Embryonic facial prominence (tissue), 1 donor: ENCODE data around the gene SLC8A1.

Experiments
- DNase-seq: peaks from one replicate; pipeline ENCODE4 v3.0.0-alpha.2; 2016; ENCODE audit errors: extremely low spot score

SLC8A1 gene

DNA sequence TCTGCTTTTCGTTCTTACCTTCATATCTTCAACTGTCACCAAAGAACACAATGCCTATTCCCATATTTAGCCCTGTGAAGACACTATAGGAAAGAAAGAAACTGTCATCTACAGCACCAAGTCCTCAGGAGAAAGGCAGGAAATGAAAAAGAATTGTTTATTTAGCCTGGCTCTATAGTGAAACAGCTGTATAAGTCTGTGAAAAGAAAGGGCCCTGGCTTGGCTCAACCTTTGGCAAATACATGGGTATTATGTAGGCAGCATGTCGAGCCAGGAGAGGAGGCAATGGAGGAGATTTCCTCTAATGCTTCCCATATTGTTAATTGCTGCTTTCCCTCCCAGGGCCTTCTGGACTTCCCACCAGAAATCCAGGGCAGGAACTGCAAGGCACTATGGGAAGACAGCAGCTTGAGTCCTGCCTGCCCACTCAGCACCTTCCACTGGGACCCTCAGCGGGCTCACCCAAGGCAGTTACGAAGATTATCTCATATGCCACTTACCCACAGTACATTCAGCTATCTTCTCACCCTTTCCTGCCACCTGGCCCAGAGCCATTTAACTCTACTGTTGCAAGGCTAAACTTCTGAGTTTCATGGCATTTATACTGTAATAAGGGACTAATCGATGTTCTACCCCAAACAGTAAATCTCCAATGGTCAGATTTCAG lies 30.1 kb downstream of the SLC8A1 start:
- DNase-seq = no peak

DNA sequence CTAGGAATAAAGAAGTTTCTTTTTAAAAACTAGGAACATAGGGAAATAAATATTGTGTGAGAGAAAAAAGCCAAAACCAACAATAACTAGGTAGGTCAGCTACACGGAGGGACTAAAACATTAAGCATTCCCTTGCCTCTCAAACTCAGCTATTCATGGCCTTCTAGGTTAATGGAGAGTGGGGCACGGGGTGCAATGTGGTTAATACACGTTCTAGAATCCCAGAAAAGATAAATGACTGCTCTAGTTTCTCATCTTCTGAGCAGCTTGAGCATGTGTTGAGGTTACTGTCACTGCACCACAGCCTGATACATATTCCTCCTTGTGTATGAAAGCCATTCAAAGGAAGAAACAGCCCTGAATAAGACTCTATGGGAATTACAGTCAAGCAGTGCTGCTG lies 31.4 kb downstream of the SLC8A1 start:
- no peak for DNase-seq

DNA sequence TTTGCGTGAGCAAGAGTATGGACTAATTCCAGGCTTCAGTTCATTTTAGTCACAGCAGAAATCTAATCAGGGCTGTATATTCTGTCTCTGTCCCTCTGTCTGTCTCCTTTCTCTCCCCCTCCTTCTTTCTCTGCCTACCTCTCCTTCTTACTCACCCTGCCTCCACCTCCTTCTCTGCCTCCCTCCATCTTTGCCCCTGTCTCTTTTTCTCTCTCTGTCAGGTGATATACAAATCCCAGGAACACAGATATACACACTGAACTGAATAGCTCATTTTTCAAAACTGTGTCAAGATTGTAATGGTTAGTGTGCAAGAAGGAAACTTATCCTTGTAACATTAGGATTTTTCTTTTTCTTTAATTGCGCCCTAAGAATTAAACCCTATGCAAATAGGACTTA lies 32.5 kb downstream of the SLC8A1 start:
- no peak for DNase-seq

DNA sequence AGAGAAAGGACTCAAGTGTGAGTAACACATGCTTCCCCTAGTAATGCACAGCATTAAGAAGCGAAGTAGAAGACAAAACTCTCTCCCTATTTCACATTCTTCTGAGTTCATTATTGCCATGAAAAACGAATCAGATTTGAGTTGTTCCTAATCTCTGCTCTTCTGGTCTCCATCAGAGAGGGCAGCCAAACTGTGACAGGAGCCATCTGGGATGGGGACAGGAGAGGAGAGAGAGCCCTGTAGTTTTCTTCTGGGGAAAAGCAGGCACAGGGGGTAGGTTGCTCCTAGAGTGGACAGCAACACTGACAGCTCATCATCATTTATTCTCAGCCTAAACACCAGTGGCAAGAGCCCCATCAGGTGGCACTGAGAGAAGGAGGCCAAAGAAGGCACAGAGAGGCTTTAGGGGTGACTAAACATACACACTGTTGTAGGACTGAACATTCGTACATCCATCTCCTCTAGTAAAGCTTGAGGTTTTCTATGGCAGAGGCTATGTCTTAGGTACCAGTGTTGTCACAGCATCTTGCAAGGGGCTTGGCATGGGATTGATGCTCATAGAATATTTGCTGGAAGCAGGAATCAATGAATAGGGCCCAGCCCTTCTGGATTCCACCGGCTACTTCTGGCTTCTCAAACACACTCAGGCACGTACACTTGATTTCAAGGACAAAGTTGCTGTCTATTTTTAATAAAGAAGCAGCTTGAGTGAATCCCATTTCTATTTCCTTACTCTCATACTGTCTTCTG lies 33.1 kb downstream of the SLC8A1 start:
- DNase-seq = no peak

DNA sequence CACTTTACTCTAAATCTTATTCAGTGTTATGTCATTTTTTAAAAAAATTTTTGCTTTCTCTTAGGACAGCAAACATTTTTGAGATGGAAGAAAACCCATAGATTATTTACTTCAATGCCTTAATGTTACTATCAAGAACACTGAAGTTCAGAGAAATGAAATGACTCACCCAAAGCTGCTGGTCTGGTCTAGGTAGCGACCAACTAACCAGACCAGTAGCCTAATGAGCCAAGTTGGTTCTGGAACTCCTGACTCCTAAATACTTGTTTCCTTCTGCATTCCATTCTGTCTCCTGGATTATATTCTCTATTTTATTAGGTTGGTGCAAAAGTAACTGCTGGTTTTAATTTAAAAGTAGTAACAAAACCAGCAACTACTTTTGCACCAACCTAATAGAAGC lies 35.4 kb downstream of the SLC8A1 start:
- DNase-seq = no peak

DNA sequence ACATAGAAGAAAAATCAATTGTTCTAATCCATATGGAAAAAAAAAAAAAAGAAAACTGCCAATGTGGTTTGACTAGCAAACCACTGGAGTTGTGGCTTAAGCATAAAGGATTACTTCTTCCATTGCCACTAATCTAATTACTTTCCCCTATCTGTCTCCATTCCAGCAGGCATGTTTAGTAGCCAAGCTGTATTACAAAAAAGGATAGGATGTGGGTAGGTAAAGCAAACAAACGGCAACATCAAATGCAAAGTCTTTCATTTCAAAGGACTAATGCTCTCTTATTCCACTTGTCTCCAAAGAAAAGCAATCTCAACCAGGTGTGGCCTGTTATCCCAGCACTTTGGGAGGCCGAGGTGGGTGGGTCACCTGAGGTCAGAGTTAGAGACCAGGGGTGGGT lies 36.5 kb downstream of the SLC8A1 start:
- no peak for DNase-seq

DNA sequence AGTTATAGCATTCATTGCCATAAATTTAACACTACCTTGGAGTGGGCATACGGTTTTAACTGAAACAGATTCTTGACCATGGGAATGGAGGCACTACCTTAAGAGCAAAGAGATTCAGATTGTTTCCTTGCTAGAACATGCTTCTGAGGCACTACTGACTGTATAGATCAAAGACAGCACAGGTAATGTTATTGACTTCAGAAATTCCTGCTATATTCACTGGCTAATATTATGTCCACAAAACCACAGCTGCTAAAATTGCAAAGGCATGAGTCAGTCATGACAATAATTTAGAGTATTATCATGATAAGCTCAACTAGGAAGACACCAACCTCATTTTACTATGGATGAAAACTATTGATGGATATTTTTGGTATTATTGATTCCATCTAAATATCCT lies 39.4 kb downstream of the SLC8A1 start:
- DNase-seq = no peak

DNA sequence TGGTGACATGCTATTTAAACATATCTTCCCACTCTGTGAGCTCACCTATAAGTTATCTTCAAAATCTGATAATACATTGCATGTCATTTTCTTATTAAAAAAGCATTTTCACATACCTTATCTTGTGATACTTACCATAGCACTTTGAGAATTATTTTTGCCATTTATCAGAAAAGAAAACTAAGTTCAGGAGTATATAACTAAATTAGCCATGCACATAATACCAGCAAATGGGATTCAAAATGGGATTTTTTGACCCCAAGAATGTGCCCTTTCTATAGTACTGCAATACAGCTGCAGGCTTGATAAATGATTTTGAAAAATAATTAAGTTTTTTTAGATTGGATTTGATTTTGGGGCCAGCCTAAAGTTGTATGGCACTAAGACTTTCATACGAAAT lies 41.2 kb downstream of the SLC8A1 start:
- DNase-seq = no peak

DNA sequence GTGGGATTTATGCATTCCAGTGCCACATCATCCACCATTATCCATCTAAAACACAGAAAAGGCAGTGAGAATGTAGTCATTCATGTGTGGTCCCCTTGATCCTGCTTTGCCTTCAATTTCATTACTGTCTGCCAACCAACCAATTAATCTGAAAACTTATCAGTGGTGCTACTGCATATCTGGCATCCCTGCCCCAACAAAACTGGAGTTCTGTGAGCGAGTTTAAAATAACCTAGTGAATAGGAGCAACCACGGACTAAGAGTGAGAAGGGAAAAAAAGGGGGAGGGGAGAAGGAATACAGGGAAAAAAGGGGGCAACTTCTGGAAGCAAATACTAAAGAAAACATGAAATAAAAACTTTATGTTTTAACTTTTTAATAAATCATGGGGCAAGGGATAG lies 42.2 kb downstream of the SLC8A1 start:
- no peak for DNase-seq

DNA sequence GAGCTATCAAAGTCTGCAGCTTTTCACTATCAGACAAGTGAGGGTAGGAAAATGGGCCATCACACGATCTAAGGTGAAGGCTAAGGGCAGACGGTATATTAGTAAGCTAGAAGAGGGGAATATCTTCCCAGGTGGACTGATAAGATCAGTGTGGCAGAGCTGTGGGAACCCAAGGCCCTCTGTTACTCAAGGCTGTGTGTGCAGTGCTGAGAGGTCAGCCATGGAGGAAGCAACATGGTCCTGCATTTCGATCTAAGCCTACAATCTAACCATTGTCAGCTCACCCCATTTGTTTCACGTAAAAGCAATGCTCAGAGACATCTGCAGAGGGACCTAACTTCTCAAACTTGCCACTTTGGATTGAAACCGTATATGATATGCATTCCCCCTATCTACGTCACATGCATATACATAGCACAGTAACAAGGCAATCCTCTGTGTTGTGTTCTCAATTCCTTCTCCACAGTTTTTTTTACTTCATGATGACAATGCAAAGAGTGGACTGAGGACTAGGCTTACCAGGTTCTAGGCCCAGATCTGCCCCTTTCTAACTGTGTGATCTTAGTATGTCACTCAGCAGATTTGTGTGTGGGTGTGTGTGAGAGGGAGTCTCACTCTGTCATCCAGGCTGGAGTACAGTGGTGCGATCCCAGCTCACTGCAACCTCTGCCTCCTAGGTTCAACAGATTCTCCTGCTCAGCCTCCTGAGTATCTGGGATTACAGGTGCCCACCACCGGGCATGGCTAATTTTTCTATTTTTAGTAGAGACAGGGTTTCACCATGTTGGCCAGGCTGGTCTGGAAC lies 45.2 kb downstream of the SLC8A1 start:
- DNase-seq = no peak

DNA sequence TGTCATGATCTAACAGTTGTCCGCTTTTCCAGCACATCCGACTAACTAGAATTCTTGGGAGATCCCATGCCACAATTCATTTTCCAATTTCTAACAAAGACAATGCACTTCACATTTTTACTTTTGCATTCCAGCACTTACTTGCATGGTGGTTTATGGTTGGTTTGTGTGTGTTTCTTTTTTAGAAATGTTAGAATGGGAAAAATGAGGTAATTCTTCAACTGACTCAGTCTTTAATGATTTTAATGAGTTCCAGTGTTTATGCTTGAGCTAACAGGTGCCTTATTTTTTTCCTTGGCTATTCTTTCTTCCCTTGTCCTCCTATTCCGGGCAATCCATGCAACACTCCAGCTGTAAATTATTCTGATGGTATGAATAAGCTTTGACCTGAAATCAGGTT lies 46.4 kb downstream of the SLC8A1 start:
- DNase-seq = no peak

DNA sequence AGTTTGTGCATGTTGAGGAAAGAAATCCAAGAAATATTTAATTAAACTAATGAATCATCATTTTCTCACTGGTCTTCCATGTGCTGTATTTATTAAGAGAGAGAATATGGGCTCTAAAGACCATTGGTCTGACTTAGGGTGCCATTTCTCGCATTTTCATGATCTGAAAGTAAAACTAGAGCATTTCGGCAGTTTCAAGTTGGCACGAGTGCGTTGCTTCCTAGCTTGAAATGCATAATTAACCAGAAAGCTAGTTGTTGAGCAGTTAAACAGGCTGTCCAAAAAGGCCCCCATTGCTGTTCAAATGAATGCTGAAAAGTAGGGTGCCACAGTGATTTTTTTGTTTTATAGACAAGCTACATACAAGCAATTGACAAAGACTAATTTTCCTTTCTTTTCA lies 47.4 kb downstream of the SLC8A1 start:
- DNase-seq = no peak

DNA sequence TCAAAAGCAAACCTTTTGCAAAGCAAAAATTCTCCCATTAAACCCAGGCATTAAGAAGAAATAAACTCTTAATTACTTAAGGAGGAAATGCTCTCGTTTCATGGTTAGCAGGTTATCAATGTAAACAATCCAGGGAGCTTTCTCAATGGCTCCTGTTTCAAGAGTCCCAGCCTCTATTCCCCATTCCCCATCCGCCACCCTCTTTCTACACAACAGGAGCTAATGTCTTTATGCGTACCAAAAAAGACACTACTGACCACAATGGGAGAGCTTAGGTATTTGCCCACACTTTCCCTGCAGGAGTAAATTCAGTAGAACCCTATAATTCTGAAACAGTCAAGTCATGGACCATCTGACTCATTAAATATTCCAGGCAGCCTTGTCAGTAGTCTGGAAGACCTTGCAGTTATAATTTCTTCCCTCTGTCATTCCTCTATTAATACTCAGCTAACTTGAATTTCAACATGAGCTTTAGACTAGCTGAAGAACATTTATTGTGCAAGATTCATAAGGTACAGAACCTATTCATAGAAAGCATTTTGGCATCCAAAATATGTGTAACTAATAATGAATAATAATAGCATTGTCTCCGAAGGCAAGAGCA lies 48.6 kb downstream of the SLC8A1 start:
- DNase-seq = no peak

DNA sequence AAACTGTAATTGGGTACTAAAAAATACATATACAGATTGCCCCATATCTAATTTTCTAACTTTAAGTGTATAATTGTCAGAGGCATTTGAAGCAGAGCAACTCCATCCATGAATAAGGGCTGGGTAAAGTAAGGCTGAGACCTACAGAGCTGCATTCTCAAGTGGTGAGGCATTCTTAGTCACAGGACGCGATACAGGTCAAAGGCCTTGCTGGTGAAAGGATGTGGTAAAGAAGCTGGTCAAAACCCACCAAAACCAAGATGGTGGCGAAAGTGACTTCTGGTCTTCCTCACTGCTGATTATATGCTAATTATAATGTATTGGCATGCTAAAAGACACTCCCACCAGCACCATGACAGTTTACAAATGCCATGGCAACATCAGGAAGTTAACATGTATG lies 50.0 kb downstream of the SLC8A1 start:
- no peak for DNase-seq

DNA sequence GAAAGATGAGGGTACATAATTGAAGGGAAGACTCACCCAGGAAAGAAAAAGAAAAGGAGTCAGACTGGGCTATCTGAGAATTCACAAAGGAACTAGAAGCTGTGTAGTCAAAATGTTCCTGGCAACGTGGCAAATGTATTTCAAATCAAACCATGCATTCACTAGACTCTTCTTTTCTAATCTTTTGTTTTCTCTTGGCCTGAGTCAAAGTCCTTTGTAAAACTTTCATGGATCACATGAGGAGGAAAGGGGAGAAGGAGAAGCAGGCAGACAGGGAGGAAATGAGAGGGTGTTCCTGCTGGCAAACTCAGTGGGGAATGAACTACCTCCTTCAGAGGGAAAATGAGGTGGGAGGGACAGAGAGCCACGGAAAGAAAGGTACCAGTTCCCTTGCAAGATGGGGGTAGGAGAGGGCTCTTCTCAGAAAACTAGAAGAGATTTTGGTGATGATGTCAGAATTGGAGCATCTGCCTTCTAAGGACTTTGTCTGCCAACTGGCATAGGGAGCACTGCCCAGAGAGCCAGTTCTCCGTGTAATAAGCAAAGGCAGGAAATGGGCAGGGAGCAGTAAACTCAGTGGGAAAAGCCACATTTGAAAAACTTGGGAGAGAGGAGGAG lies 51.4 kb downstream of the SLC8A1 start:
- DNase-seq = no peak

DNA sequence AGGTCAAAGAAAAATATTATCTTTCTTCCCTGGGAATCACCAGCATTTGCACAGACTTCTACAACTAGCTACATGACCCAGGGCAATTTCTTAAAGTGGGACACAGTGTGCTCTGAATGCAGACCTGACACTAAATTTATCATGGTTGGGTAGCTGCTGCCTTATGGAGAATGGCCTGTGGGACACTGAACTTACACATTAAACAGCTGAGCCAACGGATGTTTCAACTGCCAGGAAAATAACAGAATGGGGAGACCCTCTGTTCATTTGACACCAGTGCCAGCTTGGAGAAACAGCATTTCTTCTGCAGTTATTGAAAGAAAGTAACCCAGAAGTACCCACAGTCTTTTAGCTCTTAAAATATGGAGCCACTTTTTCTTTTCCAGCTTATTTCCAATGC lies 54.1 kb downstream of the SLC8A1 start:
- no peak for DNase-seq

DNA sequence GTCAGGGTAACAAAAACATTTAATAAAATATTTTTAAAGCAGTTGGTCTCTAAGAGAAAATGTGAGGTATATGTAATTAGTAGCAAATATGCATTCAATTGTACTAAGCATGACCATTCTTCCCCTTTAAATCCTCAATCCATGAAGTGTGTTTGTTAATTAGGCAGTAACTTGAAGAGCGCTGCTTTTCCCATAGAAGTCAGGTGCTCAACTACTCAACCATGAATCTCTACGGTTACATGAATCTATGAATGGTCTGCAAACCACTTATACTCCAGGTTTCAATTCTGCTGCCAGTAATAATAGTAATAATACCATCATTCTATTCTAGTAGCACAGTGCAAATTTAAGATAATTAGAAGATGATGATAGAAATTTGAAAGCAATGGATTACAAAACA lies 55.8 kb downstream of the SLC8A1 start:
- DNase-seq = no peak

DNA sequence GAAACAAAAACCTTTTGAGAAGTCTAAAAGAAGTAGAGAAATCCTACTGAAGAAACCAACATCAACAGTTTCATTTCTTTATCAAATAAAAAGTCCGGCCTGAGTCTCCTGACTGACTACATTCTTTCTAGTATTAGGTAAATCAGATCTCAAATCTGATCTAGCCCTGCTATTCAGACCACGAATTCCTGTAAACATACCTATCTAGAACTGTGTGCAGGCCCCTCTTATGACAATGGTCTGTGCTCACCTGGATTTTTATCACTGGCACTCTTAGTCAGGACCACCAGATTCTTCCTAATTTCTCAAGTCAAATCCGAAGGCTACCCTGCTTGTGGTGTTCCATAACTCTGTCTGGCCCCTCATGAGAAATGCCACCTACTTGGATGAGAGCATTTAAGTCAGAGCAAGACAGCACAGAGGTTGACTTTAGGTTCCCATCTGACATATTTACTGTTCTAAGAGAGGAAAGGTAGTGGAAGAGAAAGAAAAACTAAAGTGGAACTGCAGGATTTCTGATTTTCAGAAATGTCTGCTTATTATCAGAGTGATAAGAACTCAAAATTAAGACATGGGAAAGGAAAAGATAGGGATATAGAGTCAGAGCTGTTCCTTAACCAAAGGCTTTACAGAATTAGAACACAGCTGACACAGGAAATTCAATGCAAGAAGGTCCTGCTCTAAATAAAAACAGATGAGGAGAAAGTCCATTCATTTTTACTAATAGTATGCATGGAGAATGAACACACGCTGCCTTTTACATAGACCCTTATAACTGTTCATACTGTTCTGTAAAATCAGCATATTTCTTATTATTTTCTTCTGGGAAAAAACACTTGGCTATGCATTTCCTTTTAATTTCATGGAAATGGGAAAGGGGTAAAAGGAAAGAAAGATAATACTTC lies 56.5 kb downstream of the SLC8A1 start:
- no peak for DNase-seq

DNA sequence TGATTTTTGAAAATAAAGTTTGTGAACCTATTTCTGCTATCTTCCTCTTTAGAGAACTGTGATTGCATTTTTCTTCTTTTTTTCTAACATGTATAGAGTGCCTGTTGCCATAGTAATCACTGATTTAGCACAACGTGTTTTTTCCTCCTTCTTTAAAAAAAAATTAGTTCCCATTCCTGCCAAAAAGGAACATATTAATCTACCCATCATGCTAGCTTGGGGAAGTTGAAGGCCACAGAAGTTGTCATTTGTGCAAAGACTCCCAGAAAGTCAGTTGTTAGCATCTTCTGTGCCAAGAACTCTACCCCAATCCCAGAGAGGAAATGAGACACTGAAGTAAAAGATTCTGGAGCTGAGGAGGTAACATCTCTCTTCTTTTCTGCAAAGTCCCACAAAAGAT lies 57.3 kb downstream of the SLC8A1 start:
- no peak for DNase-seq

DNA sequence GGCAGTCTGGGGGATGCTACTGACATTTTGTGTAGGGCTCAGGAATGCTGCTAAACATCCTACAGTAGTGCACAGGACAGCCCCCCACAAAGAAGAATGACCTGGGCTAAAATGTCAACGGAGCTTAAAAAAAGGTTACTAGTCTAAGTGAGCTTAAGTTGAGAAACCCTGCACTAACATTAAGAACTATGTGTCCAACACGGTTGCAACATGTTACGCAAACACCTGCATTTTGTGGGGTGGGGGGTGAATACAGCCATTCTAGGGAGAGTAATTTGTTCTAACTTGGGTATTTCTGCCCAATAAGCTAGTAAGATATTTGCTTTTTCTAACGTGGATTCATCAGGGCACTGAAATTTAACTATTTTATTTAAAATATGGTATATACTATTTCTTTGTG lies 57.9 kb downstream of the SLC8A1 start:
- DNase-seq = no peak

DNA sequence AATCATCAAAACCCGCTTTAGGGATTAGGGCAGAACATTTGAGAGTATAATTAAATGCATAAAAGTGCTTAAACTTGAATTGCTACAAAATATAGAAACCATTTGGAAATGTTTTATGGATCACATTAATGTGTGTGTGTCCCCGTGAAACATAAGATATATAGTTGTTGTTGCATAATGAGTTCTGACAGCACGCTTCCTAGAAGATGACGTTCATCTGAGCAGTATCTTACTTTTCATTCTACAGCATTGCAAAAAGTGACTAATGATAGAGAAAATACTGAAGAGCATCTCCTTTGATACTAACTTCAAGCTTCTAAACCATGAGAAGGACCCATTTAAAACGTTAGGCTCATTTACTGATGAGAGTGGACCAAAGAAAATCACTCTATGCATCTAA lies 63.7 kb downstream of the SLC8A1 start:
- no peak for DNase-seq
